ENCODE measurements around the gene FGFR2. TPM values are rescaled to one million over a fixed set of nuclear protein-coding genes. Genes with fewer than 3 reads are reported as not detected.

Gene FGFR2
- 100 to 1,000 TPM in 2 of 3 donors, 10 to 100 TPM in 1; 85.3 to 119 (median 100) TPM for polyA plus RNA-seq (ENCODE audit: insufficient read length in 3 of 3)
- long read RNA-seq, donor 1 = 0 reads
- long read RNA-seq, donor 2 = 0 reads
- long read RNA-seq, donor 3, partial matches to known transcripts = 0 of 1 reads
- long read RNA-seq, donor 3, other reads (novel, unspliced or antisense) = 0 of 1 reads
- long read RNA-seq, donor 4 = 0 reads
- long read RNA-seq, donor 5, partial matches to known transcripts = 0 of 1 reads
- long read RNA-seq, donor 5, other reads (novel, unspliced or antisense) = 0 of 1 reads
- long read RNA-seq, donor 6 = 0 reads
- long read RNA-seq, donor 7, partial matches to known transcripts = 5 of 6 reads
- long read RNA-seq, donor 7, other reads (novel, unspliced or antisense) = 0 of 6 reads
- long read RNA-seq, donor 8, partial matches to known transcripts = 0 of 1 reads
- long read RNA-seq, donor 8, other reads (novel, unspliced or antisense) = 0 of 1 reads
- long read RNA-seq, donor 9, partial matches to known transcripts = 0 of 6 reads
- long read RNA-seq, donor 9, other reads (novel, unspliced or antisense) = 5 of 6 reads
- long read RNA-seq, donor 10, partial matches to known transcripts = 0 of 2 reads
- long read RNA-seq, donor 10, other reads (novel, unspliced or antisense) = 0 of 2 reads
- long read RNA-seq, donor 11, partial matches to known transcripts = 0 of 1 reads
- long read RNA-seq, donor 11, other reads (novel, unspliced or antisense) = 0 of 1 reads
- long read RNA-seq, donor 12 = 0 reads
- long read RNA-seq, donor 13 = 0 reads
- long read RNA-seq, donor 14 = 0 reads
- long read RNA-seq, donor 15, partial matches to known transcripts = 0 of 5 reads
- long read RNA-seq, donor 15, other reads (novel, unspliced or antisense) = 5 of 5 reads
- long read RNA-seq, donor 16 = 0 reads

GRCh38 chr10:121598263-121599249 lies at the start of gene FGFR2:
TSS of gene FGFR2 (minus strand) at chr10:121598444. CDS start at chr10:121593817, 4,627 bp downstream.
- peak; percentile 91 for DNase-seq

GRCh38 chr10:121647401-121647800 lies 49.2 kb upstream of the FGFR2 start:
- DNase-seq = no peak

GRCh38 chr10:121645696-121646095 lies 47.5 kb upstream of the FGFR2 start:
- DNase-seq = no peak

GRCh38 chr10:121644501-121644900 lies 46.3 kb upstream of the FGFR2 start:
- DNase-seq = no peak

- no peak for DNase-seq
Measured at GRCh38 chr10:121640266-121640665, 42.0 kb upstream of the FGFR2 start.

GRCh38 chr10:121639416-121639815 lies 41.2 kb upstream of the FGFR2 start:
- no peak for DNase-seq

- no peak for DNase-seq
Measured at GRCh38 chr10:121637437-121637836, 39.2 kb upstream of the FGFR2 start.

- DNase-seq = no peak
Measured at GRCh38 chr10:121633056-121633455, 34.8 kb upstream of the FGFR2 start.

- DNase-seq = peak; percentile 35
Measured at GRCh38 chr10:121631365-121632029, 33.3 kb upstream of the FGFR2 start.

GRCh38 chr10:121628859-121629258 lies 30.6 kb upstream of the FGFR2 start:
- no peak for DNase-seq

GRCh38 chr10:121627876-121628581 lies 29.8 kb upstream of the FGFR2 start:
- DNase-seq = peak; percentile 31

GRCh38 chr10:121624836-121625486 lies 26.7 kb upstream of the FGFR2 start:
- no peak for DNase-seq

- DNase-seq = no peak
Measured at GRCh38 chr10:121618906-121619305, 20.7 kb upstream of the FGFR2 start.

GRCh38 chr10:121617176-121617575 lies 18.9 kb upstream of the FGFR2 start:
- DNase-seq = no peak

- DNase-seq = no peak
Measured at GRCh38 chr10:121616291-121616690, 18.0 kb upstream of the FGFR2 start.

- DNase-seq = no peak
Measured at GRCh38 chr10:121615836-121616235, 17.6 kb upstream of the FGFR2 start.

GRCh38 chr10:121615435-121615793 lies 17.2 kb upstream of the FGFR2 start:
- peak; percentile 73 for DNase-seq

GRCh38 chr10:121614613-121615434 lies 16.6 kb upstream of the FGFR2 start:
- DNase-seq = no peak

GRCh38 chr10:121613456-121613855 lies 15.2 kb upstream of the FGFR2 start:
- no peak for DNase-seq
